HG02610 (cell line): ENCODE results near the gene SIGLEC9.

Experiments used
- ATAC-seq: cut with Tn5 transposase; IDR thresholded peaks from one replicate; pipeline ENCODE4 v1.9.1; 2021; ENCODE audit warnings: mild to moderate bottlenecking, moderate library complexity; ENCODE audit not compliant: unreplicated experiment

The SIGLEC9 gene

GRCh38 chr19:51173681-51174080 lies 49.0 kb downstream of the SIGLEC9 start:
- no peak for ATAC-seq

DNA sequence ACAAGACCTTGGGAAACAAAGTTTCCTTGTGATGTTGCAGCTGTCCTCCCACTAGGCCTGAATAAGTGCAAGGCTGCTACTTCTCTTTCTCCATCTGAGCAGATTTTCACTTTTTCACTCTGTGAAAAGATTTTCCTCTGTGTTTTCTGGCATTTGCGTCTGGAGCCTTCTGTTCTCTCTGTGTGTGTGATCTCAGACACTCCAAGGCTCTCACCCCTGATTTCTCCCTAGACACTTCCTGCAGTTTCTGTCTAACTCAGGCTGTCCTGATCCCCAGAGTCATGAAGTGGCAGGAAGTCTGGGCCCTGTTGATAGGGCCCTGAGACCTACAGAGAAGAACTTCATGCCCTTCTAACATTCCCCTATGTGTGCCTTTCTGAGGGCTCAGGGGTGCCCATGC lies 54.5 kb downstream of the SIGLEC9 start:
- ATAC-seq: no peak
